ENCODE data around the gene GJD4. TPM values are rescaled to one million over a fixed set of nuclear protein-coding genes. Genes with fewer than 3 reads are reported as not detected.

The GJD4 gene
- total RNA-seq, 1 experiment from 2014 or later, result not detected

DNA sequence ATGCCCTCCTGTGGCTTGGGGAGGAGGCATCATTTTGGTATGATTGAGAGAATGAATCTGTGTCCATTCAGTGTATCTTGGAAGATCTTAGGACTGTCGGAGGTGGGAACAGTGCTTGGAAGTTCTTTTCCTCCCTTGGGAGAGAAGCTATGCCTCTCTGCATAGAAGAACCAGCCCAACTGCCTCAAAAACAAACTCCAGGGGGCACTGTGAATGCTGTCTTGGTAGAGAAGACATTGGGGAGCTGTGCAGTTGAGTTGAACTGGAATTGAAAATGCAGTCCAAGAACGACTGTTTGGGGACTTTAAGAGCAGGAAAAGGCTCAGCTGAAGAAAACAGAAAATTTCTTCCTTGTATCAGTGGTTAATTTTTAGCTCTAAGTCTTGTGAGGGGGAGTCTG lies 4.9 kb upstream of the GJD4 start:
- Histone ChIP-seq H3K4me3 (no peak overlapping the region), H3F3A (ENCODE audit: insufficient read depth, low read depth) (no peaks in the 10 kb centered on the region), H3K4me1 (replicated peaks; ENCODE audit: insufficient read depth) (no peaks in the 10 kb centered on the region), H2AFZ (no peak overlapping the region), H3K4me2 (no peak overlapping the region), H3K27ac (no peak overlapping the region), H4K20me1 (ENCODE audit: insufficient read depth) (no peaks in the 10 kb centered on the region), H3K36me3 (ENCODE audit: low read depth) (no peaks in the 10 kb centered on the region), H3K79me2 (ENCODE audit: low read depth) (no peaks in the 10 kb centered on the region), H3K9me2 (ENCODE audit: insufficient read depth) (no peaks in the 10 kb centered on the region), H3K27me3 (ENCODE audit: insufficient read depth, low read depth) (peaks cover 37% of the 10 kb centered on the region; the same call in 1 of the 2 replicates), H3K9me3 (ENCODE audit: insufficient read depth, low read depth) (no peaks in the 10 kb centered on the region)
- intact Hi-C loops (cut with micrococcal nuclease; ENCODE audit: unreplicated experiment), result no loop called here
- POLR2A ChIA-PET (ENCODE audit: unreplicated experiment), result no interaction called here
- TF ChIP-seq EZH2 (IDR thresholded peaks at IDR 0.05; ENCODE audit: low read depth), result no peak
- TF ChIP-seq, protein P1, sequence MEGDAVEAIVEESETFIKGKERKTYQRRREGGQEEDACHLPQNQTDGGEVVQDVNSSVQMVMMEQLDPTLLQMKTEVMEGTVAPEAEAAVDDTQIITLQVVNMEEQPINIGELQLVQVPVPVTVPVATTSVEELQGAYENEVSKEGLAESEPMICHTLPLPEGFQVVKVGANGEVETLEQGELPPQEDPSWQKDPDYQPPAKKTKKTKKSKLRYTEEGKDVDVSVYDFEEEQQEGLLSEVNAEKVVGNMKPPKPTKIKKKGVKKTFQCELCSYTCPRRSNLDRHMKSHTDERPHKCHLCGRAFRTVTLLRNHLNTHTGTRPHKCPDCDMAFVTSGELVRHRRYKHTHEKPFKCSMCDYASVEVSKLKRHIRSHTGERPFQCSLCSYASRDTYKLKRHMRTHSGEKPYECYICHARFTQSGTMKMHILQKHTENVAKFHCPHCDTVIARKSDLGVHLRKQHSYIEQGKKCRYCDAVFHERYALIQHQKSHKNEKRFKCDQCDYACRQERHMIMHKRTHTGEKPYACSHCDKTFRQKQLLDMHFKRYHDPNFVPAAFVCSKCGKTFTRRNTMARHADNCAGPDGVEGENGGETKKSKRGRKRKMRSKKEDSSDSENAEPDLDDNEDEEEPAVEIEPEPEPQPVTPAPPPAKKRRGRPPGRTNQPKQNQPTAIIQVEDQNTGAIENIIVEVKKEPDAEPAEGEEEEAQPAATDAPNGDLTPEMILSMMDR (conservative IDR thresholded peaks at IDR 0.05), result no peak
- CTCF ChIA-PET, result no interaction called here
- DNase-seq, result no peak
- no TSS peak for BruUV-seq (replicated peaks)

DNA sequence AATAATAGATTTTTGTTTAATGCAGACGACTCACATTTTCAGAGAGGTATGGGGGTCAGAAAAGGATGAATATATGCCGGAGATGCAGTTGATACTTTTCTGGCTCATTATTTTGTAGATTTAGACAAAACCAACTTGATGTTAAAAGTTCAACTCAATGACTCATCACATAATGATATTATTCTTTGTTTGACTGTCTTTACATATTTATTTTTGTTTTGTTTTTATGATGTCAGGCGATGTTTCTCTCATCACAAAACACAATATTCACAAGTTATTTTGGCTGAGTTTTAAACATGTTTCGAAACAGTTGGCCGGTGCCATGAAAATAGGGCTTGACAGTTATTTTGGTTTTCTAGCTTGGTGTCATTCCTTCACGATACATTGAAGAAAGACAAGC lies 1.3 kb downstream of the GJD4 start:
- POLR2A ChIA-PET (ENCODE audit: unreplicated experiment), result interaction anchor here (0.7 kb wide), 1 partner anchor 1238 kb away, joined by 9 read pairs; no protein-coding TSS in a partner anchor
- Histone ChIP-seq H3K9me2 (ENCODE audit: insufficient read depth) (no peaks in the 10 kb centered on the region), H2AFZ (no peak overlapping the region), H3K4me1 (replicated peaks; ENCODE audit: insufficient read depth) (no peaks in the 10 kb centered on the region), H3K4me3 (no peak overlapping the region), H3K9me3 (ENCODE audit: insufficient read depth, low read depth) (no peaks in the 10 kb centered on the region), H3F3A (ENCODE audit: insufficient read depth, low read depth) (no peaks in the 10 kb centered on the region), H3K27me3 (ENCODE audit: insufficient read depth, low read depth) (peaks cover 41% of the 10 kb centered on the region; the same call in 1 of the 2 replicates), H3K79me2 (ENCODE audit: low read depth) (no peaks in the 10 kb centered on the region), H3K27ac (no peak overlapping the region), H3K4me2 (no peak overlapping the region), H3K36me3 (ENCODE audit: low read depth) (no peaks in the 10 kb centered on the region), H4K20me1 (ENCODE audit: insufficient read depth) (no peaks in the 10 kb centered on the region)
- CTCF ChIA-PET, result no interaction called here
- DNase-seq, result no peak
- intact Hi-C loops (cut with micrococcal nuclease; ENCODE audit: unreplicated experiment), result no loop called here
- TF ChIP-seq EZH2 (IDR thresholded peaks at IDR 0.05; ENCODE audit: low read depth), result no peak
- TF ChIP-seq, protein P1 (conservative IDR thresholded peaks at IDR 0.05), result no peak
- no TSS peak for BruUV-seq (replicated peaks)

DNA sequence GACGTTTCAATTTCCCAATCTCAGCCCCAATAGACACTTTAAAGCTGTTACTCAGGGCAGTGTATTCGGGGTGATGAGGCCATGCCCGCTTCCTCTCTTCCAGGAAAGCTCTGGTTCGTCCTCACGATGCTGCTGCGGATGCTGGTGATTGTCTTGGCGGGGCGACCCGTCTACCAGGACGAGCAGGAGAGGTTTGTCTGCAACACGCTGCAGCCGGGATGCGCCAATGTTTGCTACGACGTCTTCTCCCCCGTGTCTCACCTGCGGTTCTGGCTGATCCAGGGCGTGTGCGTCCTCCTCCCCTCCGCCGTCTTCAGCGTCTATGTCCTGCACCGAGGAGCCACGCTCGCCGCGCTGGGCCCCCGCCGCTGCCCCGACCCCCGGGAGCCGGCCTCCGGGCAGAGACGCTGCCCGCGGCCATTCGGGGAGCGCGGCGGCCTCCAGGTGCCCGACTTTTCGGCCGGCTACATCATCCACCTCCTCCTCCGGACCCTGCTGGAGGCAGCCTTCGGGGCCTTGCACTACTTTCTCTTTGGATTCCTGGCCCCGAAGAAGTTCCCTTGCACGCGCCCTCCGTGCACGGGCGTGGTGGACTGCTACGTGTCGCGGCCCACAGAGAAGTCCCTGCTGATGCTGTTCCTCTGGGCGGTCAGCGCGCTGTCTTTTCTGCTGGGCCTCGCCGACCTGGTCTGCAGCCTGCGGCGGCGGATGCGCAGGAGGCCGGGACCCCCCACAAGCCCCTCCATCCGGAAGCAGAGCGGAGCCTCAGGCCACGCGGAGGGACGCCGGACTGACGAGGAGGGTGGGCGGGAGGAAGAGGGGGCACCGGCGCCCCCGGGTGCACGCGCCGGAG lies 2.6 kb downstream of the GJD4 start:
- intact Hi-C loops (cut with micrococcal nuclease; ENCODE audit: unreplicated experiment), result no loop called here
- BruUV-seq (replicated peaks), result no TSS peak
- TF ChIP-seq, protein P1 (conservative IDR thresholded peaks at IDR 0.05), result no peak
- TF ChIP-seq EZH2 (IDR thresholded peaks at IDR 0.05; ENCODE audit: low read depth), result no peak
- no peaks in the 10 kb centered on the region for H3K9me2 ChIP-seq (ENCODE audit: insufficient read depth)
- H3K79me2 ChIP-seq (ENCODE audit: low read depth), result no peaks in the 10 kb centered on the region
- no peak overlapping the region for H3K4me2 ChIP-seq
- no peaks in the 10 kb centered on the region for H3F3A ChIP-seq (ENCODE audit: insufficient read depth, low read depth)
- no peaks in the 10 kb centered on the region for H3K4me1 ChIP-seq (replicated peaks; ENCODE audit: insufficient read depth)
- peaks cover 41% of the 10 kb centered on the region; the same call in 1 of the 2 replicates for H3K27me3 ChIP-seq (ENCODE audit: insufficient read depth, low read depth)
- H3K36me3 ChIP-seq (ENCODE audit: low read depth), result no peaks in the 10 kb centered on the region
- no peak overlapping the region for H3K4me3 ChIP-seq
- H3K9me3 ChIP-seq (ENCODE audit: insufficient read depth, low read depth), result no peaks in the 10 kb centered on the region
- H2AFZ ChIP-seq, result no peak overlapping the region
- POLR2A ChIA-PET (ENCODE audit: unreplicated experiment), result interaction anchor here (0.7 kb wide), 1 partner anchor 1237 kb away, joined by 9 read pairs; no protein-coding TSS in a partner anchor
- no peak for DNase-seq
- H4K20me1 ChIP-seq (ENCODE audit: insufficient read depth), result no peaks in the 10 kb centered on the region
- CTCF ChIA-PET, result no interaction called here
- H3K27ac ChIP-seq, result no peak overlapping the region

Data from PC-9 (cell line).